T-helper 2 cell (primary cell): ENCODE measurements around the gene NRG2.

Experiments
- DNase-seq, 5 experiments: peaks; one replicate each; pipeline versions ENCODE4 v3.0.0 to v3.0.0-alpha.2; 2012 to 2022

The NRG2 gene

DNA sequence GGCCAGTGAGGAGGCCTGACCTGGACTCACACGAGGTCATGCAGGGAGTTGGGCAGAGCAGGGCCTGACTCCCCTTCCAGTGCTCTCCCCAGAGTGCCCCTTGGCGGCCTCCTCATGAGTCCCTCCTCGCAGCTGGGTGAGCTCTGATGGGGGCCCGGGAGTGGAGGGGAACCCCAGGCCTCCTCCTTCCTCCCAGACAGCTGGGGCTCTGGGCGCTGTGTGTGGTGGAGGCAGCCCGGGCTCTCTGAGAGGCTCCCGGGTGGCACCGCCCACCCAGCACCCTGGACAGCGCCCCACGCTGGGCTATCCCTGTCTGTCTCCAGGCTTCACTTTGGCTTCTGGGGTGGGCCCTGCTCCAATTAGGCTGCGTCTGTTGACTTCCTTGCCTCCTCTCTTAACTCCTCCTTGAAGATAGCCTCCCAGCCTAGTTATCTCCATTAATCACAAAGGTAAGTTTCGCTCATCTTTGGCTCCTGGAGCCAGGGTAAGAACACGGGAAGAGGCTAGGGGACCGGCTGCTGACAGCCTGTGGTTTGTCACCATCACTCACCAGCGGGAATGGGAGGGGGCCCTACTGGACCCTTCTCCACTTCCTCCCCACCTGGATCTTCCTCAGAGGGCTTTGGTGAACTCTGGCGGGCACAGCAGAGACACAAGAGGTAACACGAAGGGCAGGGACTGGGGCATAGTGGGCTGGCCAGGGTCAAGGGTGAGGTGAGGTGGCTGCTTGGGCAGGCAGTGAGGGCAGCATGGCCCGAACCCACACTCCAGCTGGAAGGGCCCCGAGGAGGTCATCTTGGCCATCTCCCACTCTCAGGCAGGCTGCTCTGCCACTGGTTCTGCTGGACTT, 234.4 kb downstream of the NRG2 start:
- DNase-seq: peak in 1 of 5 experiments; percentile 42

DNA sequence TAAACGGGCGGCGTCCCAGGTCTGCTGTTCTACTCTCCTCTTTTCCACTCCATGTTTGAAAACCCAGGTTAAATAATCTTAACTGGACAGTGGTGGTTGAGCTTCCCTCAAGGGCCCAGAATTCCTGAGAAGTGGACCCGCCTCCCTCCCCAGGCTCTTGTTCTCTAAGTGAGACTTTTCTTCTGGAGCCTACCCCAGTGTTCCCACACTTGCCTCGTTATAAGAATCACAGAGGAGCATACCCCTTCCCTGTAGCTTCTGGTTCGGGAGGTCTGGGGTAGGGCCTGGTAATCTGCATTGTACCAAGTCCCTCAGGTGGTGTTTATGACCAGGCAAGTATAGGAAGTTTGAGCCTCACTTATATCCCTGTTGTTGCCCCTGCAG, 235.5 kb downstream of the NRG2 start:
- DNase-seq: no peak

DNA sequence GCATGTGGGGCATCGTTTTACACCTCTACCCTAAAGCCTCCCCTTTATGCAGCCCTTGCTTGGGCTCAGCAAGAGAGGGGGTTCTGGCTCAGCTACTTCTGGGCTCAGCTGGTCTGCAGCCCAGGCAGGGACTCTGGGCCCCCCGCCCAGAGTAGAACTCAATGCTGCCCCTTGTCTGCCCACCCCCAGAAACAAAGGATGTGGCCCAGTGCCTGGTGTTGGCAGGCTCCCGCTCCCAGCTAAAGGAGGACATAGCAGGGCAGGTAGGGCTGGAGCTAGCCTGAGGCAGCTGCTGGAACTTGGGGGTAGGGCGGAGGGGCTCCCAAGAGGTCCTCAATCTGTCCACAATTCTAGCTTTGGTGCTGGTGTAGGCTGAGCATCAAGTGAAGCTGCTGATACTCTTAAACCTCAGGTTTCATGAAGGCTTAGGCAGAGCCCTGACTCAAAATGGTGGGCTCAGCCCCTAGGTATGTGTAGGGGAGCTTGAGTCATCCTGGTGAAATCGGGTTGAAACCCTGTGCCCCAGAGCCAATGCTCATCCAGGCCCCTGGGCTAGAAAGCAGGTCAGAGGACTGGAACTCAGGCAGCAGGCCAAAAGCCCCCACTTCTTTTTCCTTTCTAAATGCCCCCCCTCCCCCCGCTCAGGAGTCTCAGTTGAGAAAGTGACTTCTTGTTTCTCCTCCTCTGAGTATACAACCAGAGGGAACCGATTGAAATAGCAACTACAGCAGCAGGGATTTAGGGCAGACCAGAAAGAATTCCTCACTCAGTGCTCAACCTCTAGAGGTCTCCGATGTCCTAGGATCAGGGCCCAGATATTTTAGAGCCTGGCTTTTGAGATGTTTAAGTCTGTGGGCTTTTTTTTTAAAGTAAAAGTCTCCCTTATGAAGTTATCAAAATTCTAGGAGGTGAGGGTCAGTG, 236.1 kb downstream of the NRG2 start:
- DNase-seq: no peak

DNA sequence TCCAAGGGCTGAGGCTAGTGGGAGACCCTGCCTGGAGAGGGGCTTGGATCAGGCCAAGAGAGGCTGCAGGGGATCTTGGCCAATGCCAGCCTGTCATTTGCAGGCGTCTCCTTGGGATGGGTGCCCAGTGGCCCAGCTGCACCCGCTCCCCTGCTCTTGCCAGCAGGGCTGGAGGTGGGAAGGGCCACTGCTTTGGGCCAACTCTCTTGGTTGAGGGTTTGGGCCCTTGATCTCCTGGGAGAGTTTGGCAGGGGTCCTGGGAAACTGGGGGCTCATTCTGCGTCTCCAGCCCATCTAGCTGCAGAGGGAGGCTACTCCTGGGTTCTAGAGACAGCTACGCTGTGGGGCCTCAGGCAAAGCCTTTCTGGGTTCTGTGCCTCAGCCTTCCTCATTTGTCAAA, 237.0 kb downstream of the NRG2 start:
- DNase-seq: no peak

GRCh38 chr5:139805545-139805944, 237.6 kb downstream of the NRG2 start:
- DNase-seq: no peak

GRCh38 chr5:139804800-139805397, 238.2 kb downstream of the NRG2 start:
- DNase-seq: no peak

GRCh38 chr5:139803978-139804377, 239.1 kb downstream of the NRG2 start:
- no peak for DNase-seq

GRCh38 chr5:139799359-139799758, 243.7 kb downstream of the NRG2 start:
- no peak for DNase-seq

GRCh38 chr5:139798883-139799282, 244.2 kb downstream of the NRG2 start:
- no peak for DNase-seq

- DNase-seq: no peak
Measured at GRCh38 chr5:139797856-139798510, 245.1 kb downstream of the NRG2 start.

DNA sequence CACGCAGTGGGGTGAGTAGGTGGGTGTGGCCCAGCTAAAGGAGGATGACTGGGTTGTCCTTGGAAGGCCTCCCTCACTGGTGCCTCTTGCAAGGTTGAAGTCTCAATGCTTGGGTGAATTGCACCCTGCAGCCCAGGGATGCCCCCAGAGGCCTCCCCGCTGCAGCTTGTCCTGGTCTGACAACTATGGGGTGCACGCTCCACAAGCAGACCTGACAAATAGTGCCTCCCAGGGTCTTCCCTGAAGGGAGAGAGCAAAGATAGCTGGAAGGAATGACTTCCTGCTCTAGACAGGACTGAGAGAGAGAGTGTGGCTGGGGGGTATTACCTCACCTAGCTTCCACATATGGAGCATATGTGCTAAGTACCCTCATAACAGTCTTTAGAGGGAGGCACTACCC, 245.8 kb downstream of the NRG2 start:
- DNase-seq: no peak
